Activated CD8-positive, alpha-beta memory T cell treated with anti-CD3 and anti-CD28 coated beads, Interleukin-2, amount 50 U/mL, for 4 hours (primary cell): ENCODE results near the gene CORO1A.
A peak's percentile ranks its signal among the peaks of the same experiment; 100 is the strongest.
"Not testable (repeated sequence)": the region's sequence is repeated elsewhere in the genome, so short reads cannot be mapped to it uniquely, and the experiment has no call there.

Experiments used
- DNase-seq: peaks from one replicate; pipeline ENCODE4 v3.0.0-alpha.2; 2020

Gene CORO1A

GRCh38 chr16:30183233-30184095 is at the start of gene CORO1A:
Gene CORO1A (plus strand): TSS chr16:30183602. CDS start chr16:30185210, 1,608 bp downstream.
- peak; percentile 84 for DNase-seq

- DNase-seq, result no peak
Observed at GRCh38 chr16:30136971-30137605, 46.3 kb upstream of the CORO1A start.

GRCh38 chr16:30137897-30138296 is 45.5 kb upstream of the CORO1A start:
- DNase-seq, result no peak

DNA sequence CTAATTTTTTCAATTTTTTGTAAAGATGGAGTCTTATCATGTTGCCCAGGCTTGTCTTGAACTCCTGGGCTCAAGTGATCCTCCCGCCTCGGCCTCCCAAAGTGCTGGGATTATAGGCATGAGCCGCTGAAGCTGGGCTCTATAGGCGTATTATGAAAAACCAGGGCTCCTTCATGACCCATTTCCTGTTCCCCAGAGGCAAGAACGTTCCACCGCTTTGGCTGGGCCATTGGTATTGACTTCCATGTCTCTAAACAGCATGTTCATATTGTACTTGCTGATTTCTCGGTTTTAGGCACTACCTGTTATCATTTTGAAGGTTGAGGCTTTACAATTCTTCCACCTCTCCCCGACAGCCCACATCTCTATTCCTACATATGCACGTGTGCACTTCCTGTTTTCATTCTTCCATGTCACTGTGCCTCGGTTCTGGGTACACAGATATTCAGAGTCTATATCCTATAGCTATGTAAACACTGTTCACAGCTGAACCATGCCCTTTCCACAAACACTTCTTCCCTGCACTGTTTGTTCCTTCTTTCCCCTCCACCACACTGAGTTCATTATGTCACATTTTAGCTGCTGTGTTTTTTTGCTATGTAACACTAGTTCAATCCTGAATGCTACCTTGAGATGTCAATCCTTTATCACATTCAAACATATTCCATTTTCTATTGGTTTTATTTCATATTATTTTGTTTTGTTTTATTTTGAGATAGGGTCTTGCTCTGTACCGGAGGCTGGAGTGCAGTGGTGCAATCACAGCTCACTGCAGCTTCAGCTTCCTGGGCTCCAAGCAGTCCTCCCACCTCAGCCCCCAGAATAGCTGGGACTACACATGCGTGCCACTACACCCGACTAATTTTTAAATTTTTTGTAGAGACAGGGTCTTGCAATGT is 43.6 kb upstream of the CORO1A start:
- DNase-seq, result no peak

DNA sequence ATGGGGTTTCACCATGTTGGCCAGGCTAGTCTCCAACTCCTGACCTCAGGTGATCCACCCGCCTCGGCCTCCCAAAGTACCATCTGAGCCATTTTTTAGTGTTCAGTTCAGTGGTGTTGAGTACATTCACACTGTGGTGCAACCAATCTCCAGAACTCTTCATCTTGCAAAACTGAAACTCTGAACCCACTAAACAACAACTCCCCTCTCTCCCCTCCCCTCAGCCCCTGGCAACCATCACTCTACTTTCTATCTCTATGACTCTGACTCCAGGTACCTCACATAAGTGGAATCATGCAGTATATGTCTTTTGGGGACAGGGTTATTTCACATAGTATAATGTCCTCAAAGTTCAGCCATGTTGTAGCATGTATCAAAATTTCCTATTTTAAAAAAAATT is 41.7 kb upstream of the CORO1A start:
- DNase-seq, result no peak

DNA sequence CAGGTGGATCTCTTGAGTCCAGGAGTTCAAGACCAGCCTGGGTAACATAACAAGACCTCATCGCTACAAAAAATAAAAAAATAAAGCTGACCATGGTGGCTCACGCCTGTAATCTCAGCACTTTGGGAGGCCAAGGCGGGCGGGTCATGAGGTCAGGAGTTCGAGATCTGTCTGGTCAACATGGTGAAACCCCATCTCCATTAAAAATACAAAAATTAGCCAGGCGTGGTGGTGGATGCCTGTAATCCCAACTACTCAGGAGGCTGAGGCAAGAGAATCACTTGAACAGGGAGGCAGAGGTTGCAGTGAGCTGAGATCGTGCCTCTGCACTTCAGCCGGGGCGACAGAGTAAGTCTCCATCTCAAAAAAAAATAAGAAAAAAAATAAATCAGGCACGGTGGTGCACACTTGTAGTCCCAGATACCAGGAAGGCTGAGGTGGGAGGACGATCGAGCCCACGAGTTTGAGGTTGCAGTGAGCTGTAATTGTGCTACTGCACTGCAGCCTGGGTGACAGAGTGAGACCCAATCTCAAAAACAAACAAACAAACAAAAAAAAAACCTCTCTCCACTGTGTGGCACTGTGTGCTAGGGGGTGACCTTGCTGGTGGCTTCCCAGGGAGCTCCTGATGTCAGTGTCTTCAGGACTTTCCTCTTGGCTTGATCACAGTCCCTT is 40.6 kb upstream of the CORO1A start:
- peak; percentile 25 for DNase-seq

- DNase-seq, result no peak
Observed at GRCh38 chr16:30143347-30143702, 40.1 kb upstream of the CORO1A start.

GRCh38 chr16:30144017-30144416 is 39.4 kb upstream of the CORO1A start:
- no peak for DNase-seq

- DNase-seq, result no peak
Observed at GRCh38 chr16:30144917-30145316, 38.5 kb upstream of the CORO1A start.

DNA sequence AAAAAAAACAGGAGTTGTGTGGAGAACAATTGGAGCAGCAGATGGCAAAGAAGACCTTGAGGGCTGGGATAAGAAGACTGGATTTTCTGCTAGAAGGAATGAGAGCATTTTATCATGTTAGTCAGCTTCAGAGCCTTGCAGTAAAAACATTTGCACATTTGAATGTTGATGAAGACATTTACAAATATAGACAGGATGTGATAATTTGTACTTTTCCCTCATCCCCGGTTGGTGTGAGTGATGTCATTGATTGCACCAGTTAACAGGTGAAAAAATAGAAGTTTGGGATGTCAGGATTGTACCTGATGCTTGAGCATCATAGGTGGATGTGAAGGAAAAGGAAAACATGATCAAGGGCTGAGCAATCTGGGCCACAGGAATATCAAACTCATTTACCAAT is 37.7 kb upstream of the CORO1A start:
- DNase-seq, result no peak

DNA sequence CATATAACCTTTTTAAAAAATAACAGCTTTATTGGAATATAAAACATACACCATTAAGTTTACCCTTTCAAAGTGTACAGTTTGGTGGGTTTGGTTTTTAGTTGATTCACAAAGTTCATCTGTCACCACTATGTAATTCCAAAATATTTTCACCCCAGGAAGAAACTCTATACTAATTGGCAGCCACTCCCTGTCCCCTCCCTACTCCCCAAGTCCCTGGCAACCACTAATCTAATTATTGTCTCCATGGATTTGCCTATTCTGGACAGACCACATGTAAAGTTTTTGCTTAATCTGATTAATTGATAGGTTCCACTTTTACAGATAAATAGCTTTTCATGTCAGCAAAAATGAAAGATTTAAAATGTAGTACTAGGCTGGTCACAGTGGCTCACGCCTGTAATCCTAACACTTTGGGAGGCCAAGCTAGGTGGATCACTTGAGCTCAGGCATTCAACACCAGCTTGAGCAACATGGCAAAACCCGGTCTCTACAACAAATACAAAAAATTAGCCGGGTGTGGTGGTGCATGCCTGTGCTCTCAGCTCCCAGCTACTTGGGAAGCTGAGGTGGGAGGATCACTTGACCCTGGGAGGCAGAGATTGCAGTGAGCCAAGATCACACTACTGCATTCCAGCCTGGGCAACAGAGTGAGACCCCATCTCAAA is 35.4 kb upstream of the CORO1A start:
- no peak for DNase-seq

DNA sequence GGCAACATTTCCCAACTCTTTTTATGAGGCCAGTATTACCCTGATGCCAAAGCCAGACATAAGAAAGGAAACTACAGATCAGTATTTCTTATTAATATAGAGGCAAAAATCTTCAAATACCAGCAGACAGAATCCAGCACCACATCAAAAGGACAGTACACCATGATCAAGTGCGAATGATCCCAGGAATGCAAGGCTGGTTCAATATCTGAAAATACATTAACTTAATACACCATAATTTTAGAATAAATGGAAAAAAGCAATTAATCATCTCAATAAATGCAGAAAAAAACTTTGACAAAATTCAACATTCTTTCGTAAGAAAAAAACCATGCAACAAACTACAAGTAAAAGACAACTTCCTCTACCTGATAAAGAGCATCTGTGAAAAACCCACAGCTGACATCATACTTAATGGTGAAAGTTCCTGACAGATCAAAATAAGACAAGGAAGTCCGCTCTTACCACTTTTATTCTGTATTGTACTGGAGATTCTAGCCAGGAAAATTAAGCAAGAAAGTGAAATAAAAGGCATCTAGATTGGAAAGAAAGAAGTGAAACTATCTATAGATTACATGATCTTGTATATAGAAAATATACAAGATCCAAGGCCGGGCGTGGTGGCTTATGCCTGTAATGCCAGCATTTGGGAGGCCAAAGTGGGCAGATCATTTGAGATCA is 34.0 kb upstream of the CORO1A start:
- no peak for DNase-seq

DNA sequence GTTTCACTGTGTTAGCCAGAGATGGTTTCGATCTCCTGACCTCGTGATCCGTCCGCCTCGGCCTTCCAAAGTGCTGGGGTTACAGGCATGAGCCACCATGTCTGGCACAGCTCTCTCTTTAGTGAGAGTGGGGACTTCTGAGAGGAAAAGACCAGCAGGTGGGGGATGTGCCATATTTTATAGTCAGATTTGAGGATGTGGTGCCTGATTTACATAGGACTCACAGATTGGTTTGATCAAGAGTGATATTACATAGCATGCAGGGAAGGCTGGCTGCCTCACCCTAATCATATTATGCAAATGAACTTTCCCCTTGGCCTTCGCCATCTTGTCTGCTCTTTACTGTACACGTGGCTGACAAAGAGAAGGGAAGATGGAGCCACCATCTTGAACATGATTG is 32.3 kb upstream of the CORO1A start:
- DNase-seq, result no peak

GRCh38 chr16:30152517-30152916 is 30.9 kb upstream of the CORO1A start:
- no peak for DNase-seq

- DNase-seq, result no peak
Observed at GRCh38 chr16:30155188-30155587, 28.2 kb upstream of the CORO1A start.

DNA sequence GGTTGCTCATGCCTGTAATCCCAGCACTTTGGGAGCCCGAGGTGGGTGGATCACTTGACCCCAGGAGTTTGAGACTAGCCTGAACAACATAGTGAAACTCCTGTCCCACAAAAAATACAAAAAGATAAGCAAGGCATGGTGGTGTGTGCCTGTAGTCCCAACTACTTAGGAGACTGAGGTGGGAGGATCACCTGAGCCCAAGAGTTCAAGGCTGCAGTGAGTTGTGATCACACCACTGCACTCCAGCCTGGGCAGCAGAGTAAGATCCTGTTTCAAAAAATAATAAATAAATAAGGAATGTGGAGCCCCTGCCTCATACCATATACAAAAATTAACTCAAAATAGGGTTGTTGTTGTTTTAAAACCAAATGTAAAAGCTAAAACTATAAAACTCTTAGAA is 26.2 kb upstream of the CORO1A start:
- DNase-seq, result no peak

GRCh38 chr16:30163538-30163937 is 19.9 kb upstream of the CORO1A start:
- DNase-seq, result no peak

GRCh38 chr16:30166202-30166902 is 17.1 kb upstream of the CORO1A start:
- DNase-seq, result no peak

DNA sequence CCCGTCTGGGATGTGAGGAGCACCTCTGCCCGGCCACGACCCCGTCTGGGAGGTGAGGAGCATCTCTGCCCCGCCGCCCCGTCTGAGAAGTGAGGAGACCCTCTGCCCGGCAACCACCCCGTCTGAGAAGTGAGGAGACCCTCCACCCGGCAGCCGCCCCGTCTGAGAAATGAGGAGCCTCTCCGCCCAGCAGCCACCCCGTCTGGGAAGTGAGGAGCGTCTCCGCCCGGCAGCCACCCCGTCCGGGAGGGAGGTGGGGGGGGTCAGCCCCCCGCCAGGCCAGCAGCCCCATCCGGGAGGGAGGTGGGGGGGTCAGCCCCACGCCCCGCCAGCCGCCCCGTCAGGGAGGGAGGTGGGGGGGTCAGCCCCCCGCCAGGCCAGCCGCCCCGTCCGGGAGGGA is 14.7 kb upstream of the CORO1A start:
- not testable (repeated sequence) for DNase-seq

DNA sequence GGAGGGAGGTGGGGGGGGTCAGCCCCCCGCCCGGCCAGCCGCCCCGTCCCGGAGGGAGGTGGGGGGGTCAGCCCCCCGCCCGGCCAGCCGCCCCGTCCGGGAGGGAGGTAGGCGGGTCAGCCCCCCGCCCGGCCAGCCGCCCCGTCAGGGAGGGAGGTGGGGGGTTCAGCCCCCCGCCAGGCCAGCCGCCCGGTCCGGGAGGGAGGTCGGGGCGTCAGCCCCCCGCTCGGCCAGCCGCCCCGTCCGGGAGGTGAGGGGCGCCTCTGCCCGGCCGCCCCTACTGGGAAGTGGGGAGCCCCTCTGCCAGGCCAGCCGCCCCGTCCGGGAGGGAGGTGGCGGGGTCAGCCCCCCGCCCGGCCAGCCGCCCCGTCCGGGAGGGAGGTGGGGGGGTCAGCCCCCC is 14.0 kb upstream of the CORO1A start:
- not testable (repeated sequence) for DNase-seq

GRCh38 chr16:30170145-30170544 is 13.3 kb upstream of the CORO1A start:
- DNase-seq, result not testable (repeated sequence)
